Measurements from ENCODE around the gene USP21. TPM values are rescaled to one million over a fixed set of nuclear protein-coding genes. Genes with fewer than 3 reads are reported as not detected.
A peak's percentile ranks its signal among the peaks of the same experiment; 100 is the strongest.

The USP21 gene
- total RNA-seq, 1 experiment from 2014 or later = 41.9 TPM

- DNase-seq (ENCODE audit: low read depth, low spot score) = no peak
- no peak for TF ChIP-seq SIN3A (IDR thresholded peaks at IDR 0.05; ENCODE audit: borderline replicate concordance, insufficient read depth, low read depth, low read length)
- no peak for TF ChIP-seq CTCF (IDR thresholded peaks at IDR 0.05)
- TF ChIP-seq TCF7L2 (IDR thresholded peaks at IDR 0.05; ENCODE audit: low read depth, low read length) = no peak
- TF ChIP-seq, protein P1, sequence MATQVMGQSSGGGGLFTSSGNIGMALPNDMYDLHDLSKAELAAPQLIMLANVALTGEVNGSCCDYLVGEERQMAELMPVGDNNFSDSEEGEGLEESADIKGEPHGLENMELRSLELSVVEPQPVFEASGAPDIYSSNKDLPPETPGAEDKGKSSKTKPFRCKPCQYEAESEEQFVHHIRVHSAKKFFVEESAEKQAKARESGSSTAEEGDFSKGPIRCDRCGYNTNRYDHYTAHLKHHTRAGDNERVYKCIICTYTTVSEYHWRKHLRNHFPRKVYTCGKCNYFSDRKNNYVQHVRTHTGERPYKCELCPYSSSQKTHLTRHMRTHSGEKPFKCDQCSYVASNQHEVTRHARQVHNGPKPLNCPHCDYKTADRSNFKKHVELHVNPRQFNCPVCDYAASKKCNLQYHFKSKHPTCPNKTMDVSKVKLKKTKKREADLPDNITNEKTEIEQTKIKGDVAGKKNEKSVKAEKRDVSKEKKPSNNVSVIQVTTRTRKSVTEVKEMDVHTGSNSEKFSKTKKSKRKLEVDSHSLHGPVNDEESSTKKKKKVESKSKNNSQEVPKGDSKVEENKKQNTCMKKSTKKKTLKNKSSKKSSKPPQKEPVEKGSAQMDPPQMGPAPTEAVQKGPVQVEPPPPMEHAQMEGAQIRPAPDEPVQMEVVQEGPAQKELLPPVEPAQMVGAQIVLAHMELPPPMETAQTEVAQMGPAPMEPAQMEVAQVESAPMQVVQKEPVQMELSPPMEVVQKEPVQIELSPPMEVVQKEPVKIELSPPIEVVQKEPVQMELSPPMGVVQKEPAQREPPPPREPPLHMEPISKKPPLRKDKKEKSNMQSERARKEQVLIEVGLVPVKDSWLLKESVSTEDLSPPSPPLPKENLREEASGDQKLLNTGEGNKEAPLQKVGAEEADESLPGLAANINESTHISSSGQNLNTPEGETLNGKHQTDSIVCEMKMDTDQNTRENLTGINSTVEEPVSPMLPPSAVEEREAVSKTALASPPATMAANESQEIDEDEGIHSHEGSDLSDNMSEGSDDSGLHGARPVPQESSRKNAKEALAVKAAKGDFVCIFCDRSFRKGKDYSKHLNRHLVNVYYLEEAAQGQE (IDR thresholded peaks at IDR 0.05; ENCODE audit: insufficient read depth in 1 of 2, low read depth in 2 of 2, low read length in 1 of 2) = no peak
- TF ChIP-seq POLR2AphosphoS5 (IDR thresholded peaks at IDR 0.05; ENCODE audit: low read depth, low read length) = no peak
- in situ Hi-C loops (cut with HindIII; ENCODE audit: low pct_unique_long_range_greater_than_20kb, low sequenced_read_pairs) = no loop called here
- Histone ChIP-seq H3K4me3 (ENCODE audit: low read depth in 2 of 2, low read length in 2 of 2) (no peak overlapping the region), H3K9me3 (ENCODE audit: control insufficient read depth, insufficient read depth, low read depth, low read length) (no peaks in the 10 kb centered on the region), H3K36me3 (ENCODE audit: control insufficient read depth, insufficient read depth, low read length) (no peaks in the 10 kb centered on the region; the same call in 1 of the 2 replicates), H3K27me3 (ENCODE audit: control insufficient read depth, insufficient read depth, low read length) (no peaks in the 10 kb centered on the region), H3K27ac (ENCODE audit: low read length) (no peak overlapping the region), H3K4me1 (ENCODE audit: control insufficient read depth, insufficient read depth, low read length) (peaks cover 15% of the 10 kb centered on the region)
- BruUV-seq (replicated peaks) = no TSS peak
- CTCF ChIA-PET = no interaction called here
- POLR2A ChIA-PET = no interaction called here
- intact Hi-C loops (cut with micrococcal nuclease; ENCODE audit: unreplicated experiment) = no loop called here
- ATAC-seq = no peak
These were observed 47.8 kb upstream of the USP21 start for GRCh38 chr1:161111527-161111926.

DNA sequence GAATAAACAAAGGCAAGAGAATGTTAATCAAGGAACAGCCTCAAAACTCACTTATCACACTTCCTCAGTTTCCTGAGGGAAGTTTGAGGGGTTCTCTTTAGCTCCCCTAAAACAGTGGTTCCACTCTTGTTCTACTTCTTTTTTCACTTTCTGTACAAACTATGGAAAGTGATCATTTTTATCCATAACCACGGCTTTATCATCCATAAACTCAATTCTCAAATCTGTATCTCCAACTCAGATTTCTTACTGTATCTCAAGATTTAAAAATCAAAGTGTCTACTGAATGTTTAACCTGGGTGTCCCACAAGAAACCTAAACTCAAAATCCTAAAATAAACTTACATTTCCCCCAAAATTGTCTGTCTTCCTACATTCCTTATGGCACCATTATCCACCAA lies 45.4 kb upstream of the USP21 start:
- peak overlapping the region; percentile 59; the same call in 1 of the 2 replicates for H3K27ac ChIP-seq (ENCODE audit: low read length)
- in situ Hi-C loops (cut with HindIII; ENCODE audit: low pct_unique_long_range_greater_than_20kb, low sequenced_read_pairs) = no loop called here
- CTCF ChIA-PET = interaction anchor here (0.6 kb wide), 1 partner anchor 32 kb away, joined by 4 read pairs; no protein-coding TSS in a partner anchor

More for the DNA sequence above, 45.4 kb upstream of the USP21 start:
- DNase-seq (ENCODE audit: low read depth, low spot score) = no peak
- ATAC-seq = no peak
- BruUV-seq (replicated peaks) = no TSS peak
- POLR2A ChIA-PET = interaction anchor here (0.6 kb wide), 1 partner anchor 15 kb away, joined by 3 read pairs; no protein-coding TSS in a partner anchor
- H3K4me3 ChIP-seq (ENCODE audit: low read depth in 2 of 2, low read length in 2 of 2) = no peak overlapping the region
- H3K36me3 ChIP-seq (ENCODE audit: control insufficient read depth, insufficient read depth, low read length) = peaks cover 4% of the 10 kb centered on the region; the same call in 1 of the 2 replicates
- TF ChIP-seq, protein P1 (IDR thresholded peaks at IDR 0.05; ENCODE audit: insufficient read depth in 1 of 2, low read depth in 2 of 2, low read length in 1 of 2) = no peak
- TF ChIP-seq CTCF (IDR thresholded peaks at IDR 0.05) = no peak
- no peak for TF ChIP-seq POLR2AphosphoS5 (IDR thresholded peaks at IDR 0.05; ENCODE audit: low read depth, low read length)
- no peak for TF ChIP-seq SIN3A (IDR thresholded peaks at IDR 0.05; ENCODE audit: borderline replicate concordance, insufficient read depth, low read depth, low read length)
- TF ChIP-seq TCF7L2 (IDR thresholded peaks at IDR 0.05; ENCODE audit: low read depth, low read length) = no peak
- H3K27me3 ChIP-seq (ENCODE audit: control insufficient read depth, insufficient read depth, low read length) = no peaks in the 10 kb centered on the region
- intact Hi-C loops (cut with micrococcal nuclease; ENCODE audit: unreplicated experiment) = no loop called here
- no peaks in the 10 kb centered on the region for H3K9me3 ChIP-seq (ENCODE audit: control insufficient read depth, insufficient read depth, low read depth, low read length)
- peaks cover 22% of the 10 kb centered on the region for H3K4me1 ChIP-seq (ENCODE audit: control insufficient read depth, insufficient read depth, low read length)

All from Panc1 (cell line).